Panc1 (cell line): ENCODE measurements around the gene ZNF710. TPM values are rescaled to one million over a fixed set of nuclear protein-coding genes. Genes with fewer than 3 reads are reported as not detected.

Source experiments
- ATAC-seq: fragments of 200-7000 bp; cut with Tn5 transposase; 2 replicates; pipeline ENCODE4 v1.9.1; 2020; ENCODE audit warnings: mild to moderate bottlenecking, moderate library complexity
- BruUV-seq: library from RNA; stranded (reverse); fragments of 400-500 nt; replicated peaks from 2 replicates; lab custom pipeline; 2021; lab: Mats Ljungman, UMichigan
- CTCF ChIA-PET: fragments of 300-600 bp; sonication (Branson Sonifier 250); formaldehyde crosslinking; loops from one replicate; lab custom pipeline; 2022; ENCODE audit warnings: antibody characterized with exemption; lab: Charles Lee
- POLR2A ChIA-PET: fragments of 300-600 bp; sonication (Branson Sonifier 250); formaldehyde crosslinking; loops from one replicate; lab custom pipeline; 2022; ENCODE audit warnings: antibody characterized with exemption; lab: Charles Lee
- DNase-seq: peaks from one replicate; pipeline ENCODE4 v3.0.0-alpha.2; 2010; ENCODE audit warnings: low read depth, low spot score
- H3K27ac ChIP-seq: 2 replicates; pipeline ENCODE4 v1.5.1; 2011; ENCODE audit warnings: mild to moderate bottlenecking, low read length, inconsistent platforms
- H3K27me3 ChIP-seq: fragments of 200-500 bp; sonication (Bioruptor generic); 2 replicates; pipeline ENCODE4 v1.6.0; 2014; ENCODE audit warnings: low read length, inconsistent platforms; ENCODE audit not compliant: control insufficient read depth, insufficient read depth
- H3K36me3 ChIP-seq: fragments of 200-500 bp; sonication (Bioruptor generic); 2 replicates; pipeline ENCODE4 v1.5.1; 2014; ENCODE audit warnings: inconsistent platforms, mild to moderate bottlenecking, low read length, moderate library complexity; ENCODE audit not compliant: control insufficient read depth, insufficient read depth
- H3K4me1 ChIP-seq: 2 replicates; pipeline ENCODE4 v1.5.1; 2011; ENCODE audit warnings: inconsistent platforms, mild to moderate bottlenecking, low read length, moderate library complexity; ENCODE audit not compliant: control insufficient read depth, insufficient read depth
- H3K4me3 ChIP-seq, 2 experiments: 2 replicates each; pipeline ENCODE4 v1.5.1; 2011 to 2012; ENCODE audit warnings: low read depth in 2 of 2, low read length in 2 of 2, mild to moderate bottlenecking in 2 of 2, inconsistent platforms in 1 of 2, moderate library complexity in 1 of 2
- H3K9me3 ChIP-seq: fragments of 200-500 bp; sonication (Bioruptor generic); 2 replicates; pipeline ENCODE4 v1.5.1; 2014; ENCODE audit warnings: low read depth, mild to moderate bottlenecking, inconsistent platforms, low read length, moderate library complexity; ENCODE audit not compliant: control insufficient read depth, insufficient read depth
- CTCF ChIP-seq: fragments of 450-650 bp; IDR thresholded peaks from 2 replicates; pipeline ENCODE4 v1.5.1; 2017; ENCODE audit warnings: mild to moderate bottlenecking
- POLR2AphosphoS5 ChIP-seq: IDR thresholded peaks from 2 replicates; pipeline ENCODE4 v1.6.1; 2012; ENCODE audit warnings: mild to moderate bottlenecking, low read depth, low read length, moderate library complexity
- SIN3A ChIP-seq: IDR thresholded peaks from 2 replicates; pipeline ENCODE4 v1.6.1; 2012; ENCODE audit warnings: low read depth, mild to moderate bottlenecking, low read length, moderate library complexity, borderline replicate concordance; ENCODE audit not compliant: insufficient read depth
- TCF7L2 ChIP-seq: IDR thresholded peaks from 2 replicates; pipeline ENCODE4 v1.6.1; 2011; ENCODE audit warnings: mild to moderate bottlenecking, low read depth, low read length, inconsistent platforms
- in situ Hi-C: cut with HindIII; loops from 2 replicates; pipeline ENCODE4 v1.10.0; 2016; ENCODE audit warnings: low sequenced_read_pairs, low pct_unique_long_range_greater_than_20kb
- intact Hi-C: fragments of 100-400 bp; cut with micrococcal nuclease; formaldehyde crosslinking; loops from one replicate; pipeline ENCODE4 v1.10.0; 2022; ENCODE audit not compliant: unreplicated experiment
- total RNA-seq: library from RNA; stranded (reverse); gene quantifications from one replicate; pipeline ENCODE4 v1.2.1, GENCODE V29; 2021; ENCODE audit not compliant: unreplicated experiment
- TF ChIP-seq, protein P1 (sequence below), 2 experiments: IDR thresholded peaks; 2 replicates each; pipeline ENCODE4 v1.6.1; 2011 to 2012; ENCODE audit warnings: low read depth in 2 of 2, control low read depth in 1 of 2, low read length in 1 of 2, mild to moderate bottlenecking in 1 of 2, moderate library complexity in 1 of 2; ENCODE audit not compliant: insufficient read depth in 1 of 2

ZNF710 gene
- total RNA-seq, 1 experiment from 2014 or later: 15.8 TPM

DNA sequence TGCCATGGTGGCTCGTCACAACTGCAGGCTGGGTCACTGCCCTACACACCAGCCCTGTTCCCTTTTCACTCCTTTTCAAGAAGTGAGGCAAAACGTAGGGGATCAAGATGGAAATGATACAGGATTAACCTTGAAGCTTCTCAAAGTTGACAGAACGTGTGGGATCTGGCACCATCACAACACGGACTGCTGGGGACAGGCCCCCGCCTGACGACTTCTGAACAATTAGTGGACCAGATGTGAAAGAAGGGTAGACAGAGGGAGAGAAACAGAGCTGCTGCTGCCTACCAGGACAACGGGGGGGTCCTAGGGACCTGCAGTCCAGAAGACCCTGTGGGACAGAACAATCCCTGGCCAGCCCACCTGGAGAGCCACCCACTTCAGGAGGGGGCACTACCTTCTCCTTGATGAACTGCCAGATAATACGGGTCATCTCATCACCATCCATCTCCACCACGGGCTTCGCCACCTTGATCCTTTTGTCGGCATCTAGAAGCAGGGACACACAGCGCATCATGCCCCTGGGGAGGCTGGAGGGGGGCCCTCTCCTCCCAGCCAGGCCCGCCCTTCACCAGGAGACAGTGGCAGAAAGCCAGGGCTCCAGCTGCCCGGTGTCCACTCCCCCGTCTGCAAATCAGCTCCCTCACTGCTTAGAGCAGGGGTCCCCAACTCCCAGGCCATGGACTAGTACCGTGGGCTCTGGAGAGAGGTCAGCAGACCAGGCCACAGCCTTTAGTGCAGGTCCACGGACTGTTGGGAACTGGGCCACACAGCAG, 90.2 kb downstream of the ZNF710 start:
- no peak for TF ChIP-seq SIN3A
- TF ChIP-seq TCF7L2: no peak
- TF ChIP-seq POLR2AphosphoS5: no peak
- no peak for TF ChIP-seq CTCF
- TF ChIP-seq, protein P1, sequence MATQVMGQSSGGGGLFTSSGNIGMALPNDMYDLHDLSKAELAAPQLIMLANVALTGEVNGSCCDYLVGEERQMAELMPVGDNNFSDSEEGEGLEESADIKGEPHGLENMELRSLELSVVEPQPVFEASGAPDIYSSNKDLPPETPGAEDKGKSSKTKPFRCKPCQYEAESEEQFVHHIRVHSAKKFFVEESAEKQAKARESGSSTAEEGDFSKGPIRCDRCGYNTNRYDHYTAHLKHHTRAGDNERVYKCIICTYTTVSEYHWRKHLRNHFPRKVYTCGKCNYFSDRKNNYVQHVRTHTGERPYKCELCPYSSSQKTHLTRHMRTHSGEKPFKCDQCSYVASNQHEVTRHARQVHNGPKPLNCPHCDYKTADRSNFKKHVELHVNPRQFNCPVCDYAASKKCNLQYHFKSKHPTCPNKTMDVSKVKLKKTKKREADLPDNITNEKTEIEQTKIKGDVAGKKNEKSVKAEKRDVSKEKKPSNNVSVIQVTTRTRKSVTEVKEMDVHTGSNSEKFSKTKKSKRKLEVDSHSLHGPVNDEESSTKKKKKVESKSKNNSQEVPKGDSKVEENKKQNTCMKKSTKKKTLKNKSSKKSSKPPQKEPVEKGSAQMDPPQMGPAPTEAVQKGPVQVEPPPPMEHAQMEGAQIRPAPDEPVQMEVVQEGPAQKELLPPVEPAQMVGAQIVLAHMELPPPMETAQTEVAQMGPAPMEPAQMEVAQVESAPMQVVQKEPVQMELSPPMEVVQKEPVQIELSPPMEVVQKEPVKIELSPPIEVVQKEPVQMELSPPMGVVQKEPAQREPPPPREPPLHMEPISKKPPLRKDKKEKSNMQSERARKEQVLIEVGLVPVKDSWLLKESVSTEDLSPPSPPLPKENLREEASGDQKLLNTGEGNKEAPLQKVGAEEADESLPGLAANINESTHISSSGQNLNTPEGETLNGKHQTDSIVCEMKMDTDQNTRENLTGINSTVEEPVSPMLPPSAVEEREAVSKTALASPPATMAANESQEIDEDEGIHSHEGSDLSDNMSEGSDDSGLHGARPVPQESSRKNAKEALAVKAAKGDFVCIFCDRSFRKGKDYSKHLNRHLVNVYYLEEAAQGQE (IDR thresholded peaks at IDR 0.05; ENCODE audit: insufficient read depth in 1 of 2, low read depth in 2 of 2, low read length in 1 of 2): no peak
- Histone ChIP-seq H3K4me1 (peaks cover 16% of the 10 kb centered on the region), H3K9me3 (no peaks in the 10 kb centered on the region), H3K27me3 (no peaks in the 10 kb centered on the region), H3K36me3 (no peaks in the 10 kb centered on the region), H3K4me3 (no peak overlapping the region), H3K27ac (no peak overlapping the region)
- intact Hi-C loops (no loop called here), in situ Hi-C loops (no loop called here)
- no peak for ATAC-seq
- CTCF ChIA-PET: no interaction called here
- POLR2A ChIA-PET: no interaction called here
- DNase-seq: no peak
- BruUV-seq: no TSS peak

GRCh38 chr15:90095521-90095959, 94.4 kb downstream of the ZNF710 start:
- CTCF ChIA-PET: interaction anchor here (0.6 kb wide), 2 partner anchors 23 to 688 kb away, joined by 3 to 4 read pairs; no protein-coding TSS in a partner anchor
- Histone ChIP-seq H3K36me3 (no peaks in the 10 kb centered on the region), H3K4me3 (no peak overlapping the region), H3K27ac (0 out of 2 replicates have a peak overlapping the region, but pooled peaks have one; percentile 53), H3K9me3 (no peaks in the 10 kb centered on the region), H3K27me3 (no peaks in the 10 kb centered on the region), H3K4me1 (peaks cover 48% of the 10 kb centered on the region)
- ATAC-seq: no peak
- DNase-seq: no peak
- TF ChIP-seq, protein P1 (IDR thresholded peaks at IDR 0.05; ENCODE audit: insufficient read depth in 1 of 2, low read depth in 2 of 2, low read length in 1 of 2): no peak
- TF ChIP-seq TCF7L2: peak; percentile 50; the same call in 1 of the 2 replicates
- TF ChIP-seq SIN3A: no peak
- BruUV-seq: no TSS peak
- in situ Hi-C loops (no loop called here), intact Hi-C loops (no loop called here)
- POLR2A ChIA-PET: no interaction called here
